Hippocampal formation (tissue), 2 donors: ENCODE results near the gene WARS2.

Experiments
- DNase-seq, 2 donors: peaks; one replicate each; lab custom pipeline; 2025; lab: John Stamatoyannopoulos, UW

WARS2 gene

DNA sequence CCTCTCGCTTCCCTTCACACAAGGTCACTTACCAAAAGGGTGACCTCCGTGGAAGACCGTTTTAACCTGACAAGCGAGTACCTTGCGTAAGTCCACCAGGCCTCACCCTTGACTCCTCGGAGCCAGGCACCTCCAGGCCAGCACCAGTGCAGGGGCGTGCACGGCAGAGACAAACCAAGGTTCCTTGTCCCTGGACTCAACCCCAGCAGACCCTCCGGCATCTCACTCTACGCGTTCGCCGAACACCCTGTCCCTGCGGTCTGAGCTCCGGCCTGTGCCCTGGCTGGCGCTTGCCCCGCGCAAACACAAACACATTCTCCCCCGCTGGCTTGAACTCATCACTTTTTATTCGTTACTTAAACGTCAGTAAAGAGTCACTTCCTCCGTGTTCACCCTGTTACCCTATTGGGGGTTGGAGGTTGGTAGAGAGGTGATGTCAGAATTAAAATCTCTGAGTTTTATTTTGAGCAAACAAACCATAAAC is 156.9 kb downstream of the WARS2 start:
- no peak for DNase-seq

DNA sequence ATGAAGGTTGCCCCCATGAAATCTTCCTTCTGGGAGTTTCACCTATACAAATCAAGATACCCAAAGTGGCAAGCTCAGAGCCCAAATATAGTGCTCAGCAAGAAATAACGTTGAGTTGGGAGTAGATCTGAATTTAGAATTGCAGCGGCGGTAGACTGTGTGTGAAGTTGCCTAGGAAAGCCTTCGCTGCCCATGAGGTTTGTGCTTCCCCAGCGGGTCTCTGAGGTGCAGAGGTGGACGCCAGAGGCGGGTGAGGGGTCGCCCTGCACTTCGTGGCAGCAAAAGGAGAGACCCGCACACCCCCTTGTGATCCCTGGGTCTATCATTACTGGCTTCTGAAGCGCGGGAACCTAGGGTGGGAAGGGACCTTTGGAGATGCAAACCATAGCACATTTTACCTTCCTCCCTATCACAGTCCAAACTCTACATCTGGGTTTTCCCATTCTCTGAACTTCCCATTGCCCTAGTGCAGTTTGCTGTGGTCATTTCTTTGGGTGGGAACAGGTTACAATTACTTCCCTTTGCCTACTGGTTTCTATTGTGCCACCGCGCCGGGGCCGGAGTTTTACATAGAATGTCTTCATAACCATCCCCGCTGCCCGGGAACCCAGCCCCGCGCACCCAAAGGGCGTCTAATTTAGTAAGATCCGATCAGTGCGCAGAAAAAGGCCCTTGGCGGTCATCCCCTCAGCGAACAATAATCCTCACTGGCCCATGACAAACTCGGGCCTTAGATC is 157.5 kb downstream of the WARS2 start:
- DNase-seq: no peak

DNA sequence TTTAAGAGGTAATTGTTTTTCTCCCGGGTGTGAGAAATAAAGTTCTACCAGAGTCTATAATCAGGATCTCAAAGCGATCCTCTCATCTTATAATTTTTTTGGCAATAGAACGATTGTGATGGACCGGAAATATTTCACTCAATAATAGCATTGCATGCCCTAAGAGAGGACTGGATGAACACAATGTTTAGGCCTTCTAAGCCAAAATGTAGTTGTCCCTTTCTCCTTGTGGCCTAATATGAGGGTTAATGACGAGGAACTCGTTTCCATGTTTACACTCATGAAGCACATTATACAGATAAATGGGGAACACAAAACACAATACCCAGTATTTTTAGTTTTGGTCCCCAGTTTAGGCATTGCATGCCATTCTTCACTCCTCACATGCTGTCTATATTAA is 158.2 kb downstream of the WARS2 start:
- no peak for DNase-seq

DNA sequence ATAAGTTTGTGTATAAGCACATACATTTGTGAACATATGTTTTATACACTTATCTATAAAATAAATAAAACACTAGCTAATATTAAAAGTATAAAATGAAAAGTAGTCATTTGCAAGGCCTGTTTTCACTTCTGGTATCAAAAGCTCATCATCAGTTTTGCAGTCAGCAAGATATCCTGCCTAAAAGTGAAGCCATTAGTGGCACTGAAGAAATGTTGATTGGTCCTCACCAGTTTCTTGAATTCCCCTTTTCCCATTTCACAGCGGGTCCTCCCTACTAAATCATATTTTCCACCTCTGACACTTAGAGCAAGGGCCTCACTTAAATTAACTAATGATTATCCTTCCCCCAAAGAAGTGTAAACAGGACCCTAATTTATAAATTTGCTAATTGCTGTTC is 159.0 kb downstream of the WARS2 start:
- no peak for DNase-seq
